Heart right ventricle (tissue), 16 donors: Measurements from ENCODE around the gene GAR1. TPM values are rescaled to one million over a fixed set of nuclear protein-coding genes. Genes with fewer than 3 reads are reported as not detected.
"Not testable (repeated sequence)": the region's sequence is repeated elsewhere in the genome, so short reads cannot be mapped to it uniquely, and the experiment has no call there.

Source experiments
- ATAC-seq, 8 donors: fragments of 200-7000 bp; cut with Tn5 transposase; one replicate each; pipeline ENCODE4 v1.9.1; 2020; ENCODE audit warnings: mild to moderate bottlenecking in 8 of 8, moderate library complexity in 8 of 8, moderate number of reproducible peaks in 1 of 8
- DNase-seq, 2 donors: peaks; one replicate each; pipeline ENCODE4 v3.0.0-alpha.2; 2020
- H3K27ac ChIP-seq, 10 donors: fragments of 200-600 bp; sonication (generic) in 2 of 10; one replicate each; pipeline versions ENCODE4 v1.5.0 to v1.8.0; 2020 to 2022; ENCODE audit warnings: mild to moderate bottlenecking in 3 of 10
- H3K27me3 ChIP-seq, 7 donors: fragments of 200-600 bp; one replicate each; pipeline ENCODE4 v1.8.0; 2021 to 2022; ENCODE audit warnings: mild to moderate bottlenecking in 2 of 7
- H3K36me3 ChIP-seq, 9 donors: fragments of 200-600 bp; sonication (generic) in 1 of 9; one replicate each; pipeline versions ENCODE4 v1.5.0 to v1.8.0; 2020 to 2022; ENCODE audit warnings: mild to moderate bottlenecking in 2 of 9
- H3K4me1 ChIP-seq, 9 donors: fragments of 200-600 bp; sonication (generic) in 1 of 9; one replicate each; pipeline versions ENCODE4 v1.5.0 to v1.8.0; 2020 to 2022; ENCODE audit warnings: mild to moderate bottlenecking in 4 of 9
- H3K4me3 ChIP-seq, 10 donors: fragments of 200-600 bp; sonication (generic) in 2 of 10; one replicate each; pipeline versions ENCODE4 v1.5.0 to v1.8.0; 2020 to 2022; ENCODE audit warnings: mild to moderate bottlenecking in 7 of 10, moderate library complexity in 2 of 10
- H3K9me3 ChIP-seq, 11 donors: fragments of 200-600 bp in 10 of 11; sonication (generic) in 2 of 11; one replicate each; pipeline versions ENCODE4 v1.5.0 to v1.8.0; 2013 to 2022; ENCODE audit warnings: mild to moderate bottlenecking in 2 of 11, control low read depth in 1 of 11, moderate library complexity in 1 of 11
- CTCF ChIP-seq, 9 donors: fragments of 200-600 bp; sonication (generic) in 2 of 9; IDR thresholded peaks; one replicate each; pipeline versions ENCODE4 v1.5.0 to v1.8.0; 2021 to 2022; ENCODE audit warnings: antibody characterized with exemption in 9 of 9, mild to moderate bottlenecking in 5 of 9, moderate library complexity in 1 of 9
- WGBS, 2 donors: extraction: QIAGEN DNeasy Blood & Tissue Kit; methylation state at CpG; one replicate each; pipeline ENCODE4 v1.1.7; 2013; ENCODE audit warnings: inconsistent platforms in 1 of 2; 5-methylcytosine and 5-hydroxymethylcytosine counted together
- intact Hi-C, 10 donors: fragments of 100-400 bp; cut with DNase I; formaldehyde crosslinking; loops; one replicate each; pipeline versions ENCODE4 v1.11.1 to v1.14.2; 2022
- polyA plus RNA-seq, 2 donors: library from polyadenylated mRNA; stranded (reverse); fragments of 200-250 nt; gene quantifications; one replicate each; pipeline ENCODE4 v1.2.3, GENCODE V29; 2013
- total RNA-seq, 10 donors: library from RNA; stranded (reverse); fragmentation: NEBNext Ultra II Directional in 3 of 10; extraction: Animal tissue kit (Norgen Biotek cat#: 25700) in 3 of 10; gene quantifications; one replicate each; pipeline versions ENCODE4 v1.2.1 to v1.2.4, GENCODE V29; 2021 to 2023
- donor health status: Arrhythmogenic right ventricular cardiomyopathy.
- donor health status: ischemic (EF 13 %, LVEDD 7.1; RV severe dilation, severe dysfunction).
- donor health status: healthy with polysubstance abuse.
- donor health status: DM: no; HTN: yes; CAD: no.
- donor health status: DM: no; HTN: no; CAD: no.
- donor health status: ischemic (EF 25% LVEDD 6.9; RV normal size, moderate dysfunction).
- donor health status: ischemic (EF 25% LVEDD 5.7; RV mildly dilated, moderate dysfunction).
- donor health status: healthy.
- donor health status: DM: yes; HTN: yes; CAD: no.
- donor health status: Ischemic cardiomyopathy.
- donor health status: ischemic (EF 35%, LVEDD 5.7; RV mildly dilated, moderate dysfunction).
- donor health status: nonischemic (EF 11% LVEDD 7.7; RV severe dilation, severe dysfunction).
- donor health status: DM: yes; HTN: yes; CAD: no.
- donor health status: PGD.
- donor health status: ischemic (EF 29% LVEDD 5.4; RV normal size, mild dysfunction).
- donor health status: nonischemic (EF 23%, LVEDD 6.1; RV moderate dilation, normal function).

GAR1 gene
- total and polyA plus RNA-seq, 12 donors: 6.8 to 17.2 (median 9.7) TPM

GRCh38 chr4:109850601-109851000 is 35.0 kb downstream of the GAR1 start:
- no peak for TF ChIP-seq CTCF (IDR thresholded peaks at IDR 0.05)
- Histone ChIP-seq H3K27ac (no peak overlapping the region), H3K27me3 (no peaks in the 10 kb centered on the region), H3K36me3 (no peaks in the 10 kb centered on the region), H3K9me3 (no peaks in the 10 kb centered on the region), H3K4me1 (no peaks in the 10 kb centered on the region), H3K4me3 (no peak overlapping the region)
- WGBS, 2 donors: 70 to 81% methylated on average over 5 of the region's 5 CpGs
- DNase-seq: no peak
- ATAC-seq: no peak
- intact Hi-C loops: no loop called here

DNA sequence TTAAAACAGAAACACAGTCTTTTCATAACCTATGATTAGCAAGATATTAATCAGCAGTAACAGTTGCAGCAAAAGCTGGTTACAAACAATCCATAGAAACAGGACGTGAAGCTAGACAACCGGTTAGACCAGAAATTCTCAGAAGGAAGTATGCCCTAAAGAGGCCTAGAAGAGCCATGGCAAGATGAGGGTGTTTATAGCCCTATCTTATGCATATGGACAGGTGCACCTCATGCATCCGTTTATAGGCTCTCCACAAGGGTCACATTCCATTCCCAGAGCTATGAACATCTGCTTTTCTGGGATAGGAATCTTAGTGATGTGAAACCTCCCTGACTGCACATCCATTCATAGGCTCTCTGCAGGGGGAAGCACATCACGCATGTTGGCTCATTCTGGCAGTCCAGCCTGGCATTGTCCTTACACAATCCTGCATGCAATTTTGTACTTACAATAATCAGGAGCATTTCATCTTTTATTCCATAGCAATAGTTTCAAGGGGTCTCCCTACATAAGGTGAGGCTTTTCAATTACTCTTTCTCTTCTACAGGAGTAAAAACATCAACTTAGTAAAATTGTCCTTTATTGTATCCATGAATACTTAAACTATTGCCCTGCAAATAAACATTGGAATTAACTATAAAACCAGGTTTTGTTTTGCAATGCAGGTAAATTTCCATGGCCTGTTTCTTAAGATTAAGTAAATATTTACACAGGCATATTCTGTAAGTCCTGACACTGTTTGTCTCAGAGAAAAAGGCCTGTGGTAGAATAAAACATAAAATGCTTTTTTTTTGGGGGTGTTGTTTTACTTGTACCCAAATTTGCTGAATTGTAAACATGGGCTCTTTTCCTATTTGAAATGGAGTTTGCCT is 44.1 kb downstream of the GAR1 start:
- H3K27me3 ChIP-seq, H3K36me3 ChIP-seq, intact Hi-C loops, DNase-seq, H3K4me3 ChIP-seq, H3K27ac ChIP-seq, ATAC-seq, H3K4me1 ChIP-seq: not testable (repeated sequence)
- peaks cover 0 to 32% (median 0%) of the 10 kb centered on the region in 11 donors for H3K9me3 ChIP-seq
- 89% methylated on average over 4 of the region's 4 CpGs for WGBS, 2 donors

- TF ChIP-seq CTCF (IDR thresholded peaks at IDR 0.05): no peak
- Histone ChIP-seq H3K27ac (no peak overlapping the region), H3K36me3 (no peaks in the 10 kb centered on the region), H3K9me3 (peaks cover 0 to 32% (median 0%) of the 10 kb centered on the region in 11 donors), H3K4me3 (no peak overlapping the region), H3K4me1 (no peaks in the 10 kb centered on the region), H3K27me3 (no peaks in the 10 kb centered on the region)
- ATAC-seq (no peak), DNase-seq (no peak)
- WGBS, 2 donors: 91 to 96% methylated on average over 2 of the region's 2 CpGs
- intact Hi-C loops: no loop called here
Observed at GRCh38 chr4:109861271-109861670, 45.7 kb downstream of the GAR1 start.

GRCh38 chr4:109861916-109862511 is 46.5 kb downstream of the GAR1 start:
- WGBS, 2 donors: 86 to 91% methylated on average over 3 of the region's 3 CpGs
- TF ChIP-seq CTCF (IDR thresholded peaks at IDR 0.05): no peak
- no peak overlapping the region for H3K4me3 ChIP-seq
- no peaks in the 10 kb centered on the region for H3K4me1 ChIP-seq
- no peak for ATAC-seq
- H3K27ac ChIP-seq: no peak overlapping the region
- DNase-seq: no peak
- intact Hi-C loops: no loop called here
- H3K36me3 ChIP-seq: no peaks in the 10 kb centered on the region
- H3K9me3 ChIP-seq: peaks cover 0 to 32% (median 0%) of the 10 kb centered on the region in 11 donors
- H3K27me3 ChIP-seq: no peaks in the 10 kb centered on the region

- Histone ChIP-seq H3K4me1 (no peaks in the 10 kb centered on the region), H3K4me3 (no peak overlapping the region), H3K27me3 (no peaks in the 10 kb centered on the region), H3K36me3 (no peaks in the 10 kb centered on the region), H3K27ac (no peak overlapping the region), H3K9me3 (peaks cover 0 to 24% (median 0%) of the 10 kb centered on the region in 11 donors)
- DNase-seq (no peak), ATAC-seq (no peak)
- intact Hi-C loops: no loop called here
- TF ChIP-seq CTCF (IDR thresholded peaks at IDR 0.05): no peak
Observed at GRCh38 chr4:109864134-109864533, 48.6 kb downstream of the GAR1 start.
